HUES64 (cell line): Measurements from ENCODE around the gene CYP4A22.

Source experiments
- H3K27ac ChIP-seq: 2 replicates; pipeline ENCODE4 v1.7.0; 2013; ENCODE audit warnings: low read depth, low read length, inconsistent platforms
- H3K27me3 ChIP-seq: 2 replicates; pipeline ENCODE4 v1.6.1; 2013; ENCODE audit warnings: mild to moderate bottlenecking, low read length; ENCODE audit not compliant: insufficient read depth
- H3K36me3 ChIP-seq: 2 replicates; pipeline ENCODE4 v1.6.1; 2013; ENCODE audit warnings: mild to moderate bottlenecking, low read length; ENCODE audit not compliant: insufficient read depth
- H3K4me1 ChIP-seq: 2 replicates; pipeline ENCODE4 v1.6.1; 2013; ENCODE audit warnings: mild to moderate bottlenecking, low read length, moderate library complexity; ENCODE audit not compliant: insufficient read depth
- H3K4me3 ChIP-seq: 2 replicates; pipeline ENCODE4 v1.5.1; 2013; ENCODE audit warnings: mild to moderate bottlenecking, low read length, moderate library complexity
- H3K9ac ChIP-seq: 2 replicates; pipeline ENCODE4 v1.6.1; 2013; ENCODE audit warnings: mild to moderate bottlenecking, low read depth, low read length
- H3K9me3 ChIP-seq: 2 replicates; pipeline ENCODE4 v1.6.1; 2013; ENCODE audit warnings: low read depth, low read length; ENCODE audit not compliant: insufficient read depth
- WGBS: fragments of 150-250, 120-280 bp; methylation state at CpG from one replicate; pipeline ENCODE4 v1.1.7; 2013; ENCODE audit warnings: missing lambda C conversion rate; 5-methylcytosine and 5-hydroxymethylcytosine counted together

The CYP4A22 gene

DNA sequence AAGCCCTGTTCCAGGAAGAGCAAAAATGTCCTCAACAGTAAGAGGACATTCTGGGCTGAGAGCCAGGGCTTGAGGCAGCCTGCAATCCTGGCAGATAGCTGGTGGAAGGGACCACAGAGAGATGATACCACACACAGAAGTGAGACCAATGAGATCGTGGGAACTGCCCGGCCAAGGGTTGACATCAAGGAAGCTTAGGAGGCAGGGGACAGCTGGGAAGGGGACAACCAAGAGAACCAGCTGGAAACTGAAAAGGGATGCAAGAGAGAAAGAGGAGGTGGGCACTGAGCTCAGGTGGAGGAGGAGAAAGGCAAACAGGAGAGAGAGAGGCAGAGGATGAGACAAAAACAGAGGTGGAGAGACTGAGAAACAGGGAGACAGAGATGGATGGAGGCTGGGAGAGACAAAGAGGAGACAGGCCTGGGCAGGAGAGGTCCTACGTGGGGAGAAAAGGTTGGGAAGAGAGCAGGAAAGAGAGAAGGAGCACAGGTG lies 43.4 kb downstream of the CYP4A22 start:
- Histone ChIP-seq H3K4me3 (no peak overlapping the region), H3K36me3 (no peaks in the 10 kb centered on the region), H3K4me1 (peaks cover 2% of the 10 kb centered on the region; the same call in 1 of the 2 replicates), H3K27me3 (peaks cover 28% of the 10 kb centered on the region), H3K9me3 (no peaks in the 10 kb centered on the region), H3K9ac (no peak overlapping the region), H3K27ac (no peak overlapping the region)
- WGBS = 75% methylated on average over 3 of the region's 3 CpGs

DNA sequence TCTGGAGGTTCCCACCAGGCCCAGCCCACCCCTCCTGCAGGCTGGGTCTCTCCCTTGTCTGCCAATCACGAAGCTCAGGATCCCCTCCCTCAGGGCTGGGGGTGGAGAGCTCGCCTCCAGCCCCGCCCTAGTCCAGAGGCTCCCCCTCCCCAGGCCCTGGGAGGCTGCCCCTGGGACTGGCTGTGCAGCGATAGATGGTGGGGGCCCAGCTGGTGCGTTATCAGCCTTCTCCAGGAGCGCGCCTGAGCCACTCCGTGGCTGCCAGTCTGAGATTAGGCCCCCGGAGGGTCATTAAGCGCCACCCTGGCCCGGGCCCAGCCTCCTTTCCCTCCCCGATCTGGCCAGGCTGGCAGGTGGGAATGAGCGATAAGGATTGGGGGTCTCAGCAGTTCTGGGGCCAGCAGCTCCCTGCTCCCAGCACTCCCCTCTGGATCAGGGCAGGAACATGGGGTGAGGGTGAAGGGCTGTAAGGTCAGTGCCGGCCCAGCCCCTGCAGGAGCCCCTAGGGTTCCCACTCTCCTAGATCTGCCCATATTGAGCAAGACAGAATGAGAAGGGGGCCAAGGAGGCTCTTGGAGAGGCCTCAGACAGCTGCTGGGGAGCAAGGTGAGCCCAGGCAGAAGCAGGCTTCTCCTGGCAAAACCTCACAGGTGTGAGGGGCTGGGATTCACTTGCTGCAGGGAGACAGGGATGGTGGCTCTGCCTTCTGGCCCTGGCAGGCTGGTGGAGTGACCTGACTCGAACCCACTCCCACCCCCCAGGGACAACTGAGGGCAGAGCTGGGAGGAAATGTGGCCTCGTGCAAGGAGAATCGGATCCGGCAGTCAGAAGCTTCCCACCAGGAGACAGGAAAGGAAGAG lies 44.1 kb downstream of the CYP4A22 start:
- H3K4me3 ChIP-seq = no peak overlapping the region
- H3K9me3 ChIP-seq = no peaks in the 10 kb centered on the region
- WGBS = 63% methylated on average over 18 of the region's 18 CpGs
- H3K27me3 ChIP-seq = peaks cover 28% of the 10 kb centered on the region
- no peak overlapping the region for H3K27ac ChIP-seq
- H3K9ac ChIP-seq = no peak overlapping the region
- H3K36me3 ChIP-seq = no peaks in the 10 kb centered on the region
- H3K4me1 ChIP-seq = peaks cover 2% of the 10 kb centered on the region; the same call in 1 of the 2 replicates

DNA sequence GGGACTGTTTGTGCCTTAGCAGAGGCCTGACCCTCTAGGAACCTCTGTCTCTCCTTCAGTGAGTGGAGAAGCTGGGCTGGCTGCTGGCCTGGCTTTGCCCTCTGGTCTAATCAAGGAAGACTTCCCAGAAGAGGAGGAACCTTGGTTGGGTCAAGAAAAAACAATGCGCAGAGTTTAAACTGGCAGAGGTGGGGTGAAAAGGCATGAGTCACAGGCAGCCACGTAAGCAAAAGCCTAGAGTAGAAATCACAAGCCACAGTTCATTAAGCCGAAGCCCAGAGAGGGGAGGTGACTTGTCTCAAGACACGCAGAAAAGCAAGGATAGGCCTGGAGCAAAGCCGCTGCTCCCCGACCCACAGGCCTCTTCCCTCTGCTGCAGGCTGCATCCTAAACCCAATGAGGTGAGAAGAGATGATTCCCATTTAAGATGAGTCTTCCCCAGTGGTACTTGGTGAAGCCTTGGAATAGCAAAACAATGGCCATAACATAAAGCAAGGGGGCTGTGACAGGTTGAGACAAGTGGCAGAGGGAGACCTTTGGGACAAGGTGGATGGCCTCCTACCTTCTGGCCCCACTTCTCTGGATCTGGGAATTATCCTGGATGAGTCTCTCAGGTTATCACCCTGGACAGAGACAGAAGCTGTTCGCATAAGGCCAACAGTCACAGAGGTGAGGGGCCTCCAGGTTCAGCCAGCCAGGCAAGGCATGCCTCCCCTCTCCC lies 44.9 kb downstream of the CYP4A22 start:
- H3K9ac ChIP-seq = no peak overlapping the region
- H3K9me3 ChIP-seq = no peaks in the 10 kb centered on the region
- H3K36me3 ChIP-seq = no peaks in the 10 kb centered on the region
- no peak overlapping the region for H3K4me3 ChIP-seq
- 82% methylated on average over 6 of the region's 7 CpGs for WGBS
- H3K4me1 ChIP-seq = peaks cover 2% of the 10 kb centered on the region; the same call in 1 of the 2 replicates
- H3K27ac ChIP-seq = no peak overlapping the region
- H3K27me3 ChIP-seq = peaks cover 28% of the 10 kb centered on the region

DNA sequence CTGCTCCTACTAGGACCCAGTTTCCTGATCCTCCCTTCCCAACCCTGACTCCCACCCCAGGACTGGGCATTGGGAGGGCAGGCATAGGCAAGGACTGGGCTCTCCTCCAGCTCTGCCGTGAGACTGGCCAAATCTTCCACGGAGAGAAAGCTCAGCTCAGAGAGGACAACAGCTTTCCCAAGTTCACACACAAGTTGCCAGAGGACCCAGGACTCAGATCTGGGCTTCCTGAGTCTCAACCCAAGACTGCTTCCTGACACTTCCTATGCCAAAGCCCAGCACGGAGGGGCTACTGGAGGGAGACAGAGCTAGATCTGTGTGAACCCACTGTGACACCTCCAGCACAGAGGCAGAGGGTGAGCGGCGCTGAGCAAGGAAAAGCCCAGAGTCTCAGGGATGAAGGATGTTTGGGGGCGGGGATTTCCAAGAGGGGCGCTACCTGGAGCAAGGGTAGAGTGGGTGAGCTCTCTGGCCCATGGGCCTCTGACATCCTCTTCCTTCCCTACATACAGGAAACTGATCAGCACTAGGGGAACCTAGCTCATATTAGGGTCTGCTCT lies 45.5 kb downstream of the CYP4A22 start:
- WGBS = 82% methylated on average over 7 of the region's 7 CpGs
- Histone ChIP-seq H3K9me3 (no peaks in the 10 kb centered on the region), H3K4me3 (no peak overlapping the region), H3K9ac (no peak overlapping the region), H3K36me3 (no peaks in the 10 kb centered on the region), H3K4me1 (peaks cover 2% of the 10 kb centered on the region; the same call in 1 of the 2 replicates), H3K27me3 (peaks cover 28% of the 10 kb centered on the region), H3K27ac (no peak overlapping the region)

DNA sequence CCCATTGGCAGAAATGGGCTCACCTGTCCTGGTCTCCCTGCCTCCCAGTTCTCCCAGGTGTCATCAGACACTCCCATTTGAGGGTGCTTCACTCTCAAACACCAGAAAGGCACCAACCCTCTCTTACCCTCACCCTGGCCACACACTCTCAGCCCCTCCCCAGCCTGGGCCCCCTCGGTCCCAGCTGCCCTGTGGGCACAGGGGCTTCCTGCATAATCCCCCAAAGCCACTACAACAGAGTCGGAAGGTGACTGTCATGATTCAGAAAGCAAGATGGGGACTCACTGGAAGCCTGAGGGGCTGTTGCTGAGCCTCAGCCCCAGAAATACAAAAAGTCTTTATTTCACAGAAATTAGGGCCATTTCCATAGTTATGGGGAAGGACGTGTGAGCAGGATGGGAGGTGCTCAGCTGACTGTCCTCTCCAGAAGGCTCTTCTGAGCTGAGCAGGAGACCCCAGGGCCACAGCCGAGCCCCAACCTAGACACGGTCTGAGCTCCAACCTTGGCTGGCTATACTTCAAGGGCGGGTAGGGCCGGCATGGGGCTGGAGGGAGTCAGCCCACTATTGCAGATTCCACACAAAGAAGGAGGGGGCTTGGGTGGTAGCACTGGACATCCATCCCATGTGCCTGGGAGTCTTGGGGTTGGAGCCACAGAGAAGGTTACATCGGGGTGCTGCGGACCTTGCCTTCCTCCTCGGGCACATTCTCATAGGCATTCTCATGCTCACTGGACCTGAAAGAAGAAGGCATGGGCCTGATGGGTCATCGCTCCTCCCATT lies 46.3 kb downstream of the CYP4A22 start:
- H3K27ac ChIP-seq = no peak overlapping the region
- peaks cover 2% of the 10 kb centered on the region; the same call in 1 of the 2 replicates for H3K4me1 ChIP-seq
- H3K27me3 ChIP-seq = peaks cover 28% of the 10 kb centered on the region
- 87% methylated on average over 11 of the region's 11 CpGs for WGBS
- H3K9me3 ChIP-seq = no peaks in the 10 kb centered on the region
- H3K9ac ChIP-seq = no peak overlapping the region
- no peaks in the 10 kb centered on the region for H3K36me3 ChIP-seq
- H3K4me3 ChIP-seq = no peak overlapping the region

DNA sequence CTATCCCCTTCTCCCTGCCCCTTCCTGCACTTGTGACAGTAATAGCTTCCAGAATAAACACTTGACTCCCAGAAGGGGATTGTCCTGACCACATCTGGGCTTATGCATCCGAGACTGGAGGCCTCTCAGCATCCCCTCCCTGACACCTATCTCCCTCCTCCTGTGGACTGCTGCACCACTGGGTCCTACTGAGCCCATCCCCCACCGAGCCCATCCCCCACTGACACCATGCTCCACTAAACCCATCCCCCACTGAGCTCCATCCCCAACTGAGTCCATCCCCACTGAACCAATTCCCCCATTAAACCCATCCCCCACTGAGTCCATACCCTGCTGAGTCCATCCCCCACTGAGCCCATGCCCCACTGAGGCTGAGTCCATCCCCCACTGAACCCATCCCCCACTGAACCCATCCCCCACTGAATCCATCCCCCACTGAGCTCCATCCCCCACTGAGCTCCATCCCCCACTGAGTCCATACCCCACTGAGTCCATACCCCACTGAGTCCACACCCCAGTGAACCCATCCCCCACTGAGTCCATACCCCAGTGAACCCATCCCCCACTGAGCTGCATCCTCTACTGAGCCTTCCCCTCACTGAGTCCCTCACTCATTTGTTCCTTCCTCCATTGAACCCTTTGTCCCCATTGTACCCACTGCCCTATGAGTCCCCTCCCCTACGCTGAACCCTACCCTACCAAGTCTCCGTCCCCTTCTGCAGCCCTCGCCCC lies 47.0 kb downstream of the CYP4A22 start:
- Histone ChIP-seq H3K4me3 (no peak overlapping the region), H3K27me3 (peaks cover 27% of the 10 kb centered on the region), H3K36me3 (no peaks in the 10 kb centered on the region), H3K4me1 (no peaks in the 10 kb centered on the region), H3K27ac (no peak overlapping the region), H3K9me3 (no peaks in the 10 kb centered on the region), H3K9ac (no peak overlapping the region)
- WGBS = 89% methylated on average over 5 of the region's 5 CpGs

DNA sequence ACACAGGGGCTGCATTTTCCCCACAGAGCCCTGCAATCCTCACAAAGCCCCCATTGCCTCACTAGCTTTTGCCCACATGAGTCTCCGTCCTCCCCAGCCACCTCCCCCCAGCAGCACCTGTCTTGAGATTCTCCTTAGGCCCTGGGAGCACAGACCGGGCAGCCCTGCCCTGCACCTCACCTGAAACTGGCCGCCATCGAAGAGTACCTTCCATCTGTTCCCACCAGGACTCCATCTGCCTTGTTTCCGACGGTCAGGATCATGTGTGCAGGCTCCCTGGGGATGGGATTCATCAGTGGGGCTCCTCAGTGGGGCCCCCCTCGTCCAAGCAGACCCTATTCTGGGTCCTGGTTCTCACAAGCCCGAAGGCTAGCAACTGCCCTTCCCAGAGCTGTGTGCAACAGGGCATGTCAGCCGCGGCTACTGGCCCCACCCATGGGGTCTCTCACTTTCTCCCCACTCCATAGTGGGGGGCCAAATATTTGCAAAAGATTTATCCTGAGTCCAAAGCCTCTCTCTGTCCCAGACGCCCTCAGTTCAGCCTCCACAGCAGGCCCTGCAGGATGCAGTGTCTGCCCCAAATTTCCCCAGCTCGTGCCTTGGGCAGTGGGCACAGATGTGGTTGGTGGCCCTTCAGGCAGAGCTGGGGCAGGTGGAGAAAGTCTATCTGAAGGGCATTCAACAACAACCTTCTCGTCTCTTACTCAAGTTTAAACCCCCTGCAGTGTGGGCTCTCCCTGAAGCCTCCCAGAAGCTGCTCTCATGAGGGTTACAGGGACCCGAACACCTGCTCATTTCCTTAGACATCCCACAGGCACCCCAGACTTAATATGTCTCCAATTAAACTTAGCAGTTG lies 47.8 kb downstream of the CYP4A22 start:
- Histone ChIP-seq H3K4me3 (no peak overlapping the region), H3K4me1 (no peaks in the 10 kb centered on the region; the same call in 1 of the 2 replicates)
- WGBS = 88% methylated on average over 14 of the region's 14 CpGs

DNA sequence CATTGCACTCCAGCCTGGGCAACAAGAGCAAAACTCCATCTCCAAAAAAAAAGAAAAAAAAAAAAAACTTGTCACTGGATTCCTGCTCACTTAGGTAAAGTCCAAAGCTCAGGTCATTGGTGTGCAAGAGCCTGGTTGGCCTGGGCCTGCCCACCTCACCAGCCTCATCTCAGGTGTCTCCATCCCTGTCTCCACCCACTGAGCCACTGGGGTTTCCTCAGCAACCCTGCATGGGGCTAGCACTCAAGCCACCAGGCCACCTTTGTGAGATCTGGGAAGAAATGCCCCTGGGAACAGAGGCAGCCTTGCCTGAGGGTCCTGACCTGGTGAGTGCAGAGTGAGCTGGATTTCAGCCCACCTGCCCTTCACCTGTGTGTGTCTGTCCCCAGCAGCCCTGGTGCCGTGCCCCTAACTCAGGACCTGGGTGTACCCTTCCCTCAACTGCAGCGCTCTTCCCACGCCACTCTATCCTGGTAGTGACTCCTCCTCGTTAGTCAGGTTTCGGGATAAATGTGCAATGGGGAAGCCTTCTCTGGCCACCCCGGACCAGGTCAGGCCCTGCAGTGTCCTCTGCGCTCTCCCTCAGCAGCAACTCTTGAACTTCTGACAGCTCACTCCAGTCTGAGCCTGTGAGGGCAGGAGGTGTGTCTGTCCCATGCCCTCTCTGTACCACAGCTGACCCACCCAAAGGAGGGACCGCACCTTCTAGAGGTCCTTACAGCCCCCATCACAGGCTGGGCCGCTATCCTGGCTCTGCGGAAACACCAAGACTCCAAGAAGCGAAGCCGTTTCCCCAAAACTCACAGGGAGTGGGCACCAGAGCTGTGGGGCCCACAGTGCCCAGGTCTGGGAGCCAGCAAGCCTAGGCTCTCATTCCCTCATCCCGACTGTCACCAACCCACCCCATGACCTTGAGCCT lies 49.3 kb downstream of the CYP4A22 start:
- Histone ChIP-seq H3K9ac (no peak overlapping the region), H3K4me1 (no peaks in the 10 kb centered on the region; the same call in 1 of the 2 replicates), H3K36me3 (no peaks in the 10 kb centered on the region), H3K9me3 (no peaks in the 10 kb centered on the region), H3K27ac (no peak overlapping the region), H3K27me3 (peaks cover 5% of the 10 kb centered on the region; the same call in 1 of the 2 replicates), H3K4me3 (no peak overlapping the region)
- 93% methylated on average over 13 of the region's 13 CpGs for WGBS

More for the DNA sequence above, 47.8 kb downstream of the CYP4A22 start:
- H3K9ac ChIP-seq = no peak overlapping the region
- no peak overlapping the region for H3K27ac ChIP-seq
- H3K36me3 ChIP-seq = no peaks in the 10 kb centered on the region
- peaks cover 20% of the 10 kb centered on the region for H3K27me3 ChIP-seq
- no peaks in the 10 kb centered on the region for H3K9me3 ChIP-seq
